Measurements from ENCODE around the gene SLC30A7.

Gene SLC30A7

DNA sequence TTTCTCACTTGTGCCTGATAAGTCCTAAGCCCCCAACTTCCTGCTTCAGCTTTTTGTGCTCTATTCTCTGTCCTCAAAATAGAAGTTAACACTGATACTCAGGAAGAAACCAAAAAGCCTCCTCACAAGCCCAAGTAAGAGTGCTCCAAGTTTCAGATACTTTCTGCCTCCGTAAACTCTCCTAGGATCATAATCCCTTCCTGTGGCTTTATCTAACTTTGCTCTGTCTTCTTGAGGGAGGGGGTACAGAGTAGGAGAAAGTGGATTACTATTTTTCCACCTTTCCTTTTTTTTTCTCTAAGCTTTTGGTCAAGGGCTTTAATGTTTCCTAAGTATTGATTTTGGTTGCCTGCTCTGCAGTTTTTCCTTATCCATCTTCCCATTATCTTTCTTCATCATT lies 75.1 kb downstream of the SLC30A7 start:
- no peak for DNase-seq (ENCODE audit: low read depth, low spot score)
- H3K4me3 ChIP-seq (ENCODE audit: low read length): no peak overlapping the region
- H3K36me3 ChIP-seq (ENCODE audit: control insufficient read depth, insufficient read depth, low read length): no peaks in the 10 kb centered on the region
- no CpG with 5 or more reads among the region's 1 CpG for WGBS (ENCODE audit: insufficient coverage, insufficient read length)
- no peaks in the 10 kb centered on the region for H3K9me3 ChIP-seq (ENCODE audit: control insufficient read depth, insufficient read depth, low read length)
- no peaks in the 10 kb centered on the region for H3K4me1 ChIP-seq (ENCODE audit: control insufficient read depth, insufficient read depth, low read length)
- H3K27ac ChIP-seq (ENCODE audit: low read length): no peak overlapping the region
- no peaks in the 10 kb centered on the region for H3K27me3 ChIP-seq (ENCODE audit: control insufficient read depth, insufficient read depth, low read length)

DNA sequence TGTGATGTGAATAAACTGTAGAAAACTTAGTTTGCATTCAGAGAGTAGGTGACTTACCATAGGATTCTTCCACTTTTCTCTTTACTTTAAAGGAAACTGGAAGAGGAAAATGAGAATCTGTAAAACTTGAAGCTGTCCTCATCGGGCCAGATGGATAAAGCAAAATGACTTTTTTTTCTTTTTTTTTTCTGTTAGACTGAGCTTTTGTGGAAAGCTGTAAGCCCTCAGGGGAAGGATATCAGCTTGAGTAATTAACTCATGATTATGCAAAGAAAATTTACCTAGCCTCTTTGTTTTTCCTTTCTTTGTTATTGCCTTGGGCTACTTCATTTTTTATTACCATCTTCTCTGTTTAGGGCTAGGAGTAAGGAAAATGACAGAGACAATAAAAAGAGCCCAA lies 76.3 kb downstream of the SLC30A7 start:
- DNase-seq (ENCODE audit: low read depth, low spot score): no peak
- Histone ChIP-seq H3K36me3 (ENCODE audit: control insufficient read depth, insufficient read depth, low read length) (no peaks in the 10 kb centered on the region), H3K27ac (ENCODE audit: low read length) (no peak overlapping the region), H3K4me1 (ENCODE audit: control insufficient read depth, insufficient read depth, low read length) (no peaks in the 10 kb centered on the region), H3K9me3 (ENCODE audit: control insufficient read depth, insufficient read depth, low read length) (no peaks in the 10 kb centered on the region), H3K4me3 (ENCODE audit: low read length) (no peak overlapping the region), H3K27me3 (ENCODE audit: control insufficient read depth, insufficient read depth, low read length) (no peaks in the 10 kb centered on the region)
- no CpG with 5 or more reads among the region's 1 CpG for WGBS (ENCODE audit: insufficient coverage, insufficient read length)

DNA sequence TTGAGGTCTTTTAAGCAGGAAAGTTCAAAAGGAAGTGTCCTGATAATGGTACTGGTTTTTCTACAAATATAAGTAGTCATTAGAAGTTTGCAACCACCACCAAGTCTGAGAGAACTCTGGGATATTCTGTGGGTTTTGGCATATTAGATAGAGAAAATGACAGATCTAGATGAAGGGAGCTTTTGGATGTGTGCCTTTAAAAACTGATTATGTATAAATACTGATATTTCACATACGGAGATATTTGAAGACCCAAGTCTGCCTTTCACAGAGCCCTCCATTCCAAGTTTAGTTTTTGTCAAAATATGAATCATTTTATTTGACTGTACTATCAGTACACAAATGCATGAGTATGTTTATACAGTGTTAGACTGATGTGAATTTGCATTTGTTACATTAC lies 81.0 kb downstream of the SLC30A7 start:
- H3K36me3 ChIP-seq (ENCODE audit: control insufficient read depth, insufficient read depth, low read length): no peaks in the 10 kb centered on the region
- no peaks in the 10 kb centered on the region for H3K27me3 ChIP-seq (ENCODE audit: control insufficient read depth, insufficient read depth, low read length)
- no peak overlapping the region for H3K27ac ChIP-seq (ENCODE audit: low read length)
- WGBS (ENCODE audit: insufficient coverage, insufficient read length): no CpG with 5 or more reads among the region's 1 CpG
- H3K9me3 ChIP-seq (ENCODE audit: control insufficient read depth, insufficient read depth, low read length): no peaks in the 10 kb centered on the region
- H3K4me3 ChIP-seq (ENCODE audit: low read length): no peak overlapping the region
- no peaks in the 10 kb centered on the region for H3K4me1 ChIP-seq (ENCODE audit: control insufficient read depth, insufficient read depth, low read length)
- no peak for DNase-seq (ENCODE audit: low read depth, low spot score)

DNA sequence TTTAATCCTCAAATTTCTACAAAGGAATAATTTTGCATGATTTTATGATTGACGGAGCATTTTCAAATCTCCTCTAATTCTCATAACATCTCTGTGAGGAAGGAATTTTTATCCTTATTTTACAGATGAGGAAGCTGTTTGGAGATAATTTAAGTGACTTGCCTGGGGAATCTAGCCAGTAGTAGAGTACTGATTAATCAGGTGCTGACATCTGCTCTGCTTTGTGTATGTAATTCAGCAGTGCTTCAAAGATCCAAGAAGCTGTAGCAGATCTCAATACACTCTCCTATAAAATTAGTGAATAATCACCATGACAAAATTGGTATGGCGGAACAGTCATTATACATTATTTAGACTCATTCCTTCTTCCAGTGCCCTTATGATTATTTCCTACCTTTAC lies 83.7 kb downstream of the SLC30A7 start:
- no peak overlapping the region for H3K4me3 ChIP-seq (ENCODE audit: low read length)
- no peak overlapping the region for H3K27ac ChIP-seq (ENCODE audit: low read length)
- no peaks in the 10 kb centered on the region for H3K4me1 ChIP-seq (ENCODE audit: control insufficient read depth, insufficient read depth, low read length)
- no peaks in the 10 kb centered on the region for H3K36me3 ChIP-seq (ENCODE audit: control insufficient read depth, insufficient read depth, low read length)
- H3K27me3 ChIP-seq (ENCODE audit: control insufficient read depth, insufficient read depth, low read length): 0 out of 2 replicates have a peak, but pooled peaks cover 2% of the 10 kb centered on the region
- WGBS (ENCODE audit: insufficient coverage, insufficient read length): no CpG with 5 or more reads among the region's 2 CpGs
- no peaks in the 10 kb centered on the region for H3K9me3 ChIP-seq (ENCODE audit: control insufficient read depth, insufficient read depth, low read length)
- DNase-seq (ENCODE audit: low read depth, low spot score): no peak

DNA sequence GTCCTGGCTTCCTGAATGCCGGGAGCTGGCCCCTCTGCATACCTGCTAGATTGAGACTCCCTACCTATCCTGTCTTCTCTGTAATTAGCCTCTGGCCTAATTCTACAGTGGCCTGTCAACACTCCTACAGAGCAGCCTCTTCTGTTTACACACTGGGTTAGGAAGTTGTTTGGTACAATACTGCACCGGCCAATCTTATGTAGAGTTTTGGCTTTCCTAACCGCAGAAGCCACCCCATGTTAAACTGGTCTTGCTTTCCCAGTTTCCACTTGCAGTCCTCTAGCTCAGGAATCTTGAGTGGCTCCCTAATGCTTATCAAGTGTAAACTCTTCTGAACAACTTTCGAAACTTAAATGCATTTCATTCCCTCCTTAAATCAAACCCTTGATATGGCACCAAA lies 86.9 kb downstream of the SLC30A7 start:
- no peak overlapping the region for H3K4me3 ChIP-seq (ENCODE audit: low read length)
- DNase-seq (ENCODE audit: low read depth, low spot score): no peak
- H3K27ac ChIP-seq (ENCODE audit: low read length): no peak overlapping the region
- H3K27me3 ChIP-seq (ENCODE audit: control insufficient read depth, insufficient read depth, low read length): 0 out of 2 replicates have a peak, but pooled peaks cover 2% of the 10 kb centered on the region
- no peaks in the 10 kb centered on the region for H3K4me1 ChIP-seq (ENCODE audit: control insufficient read depth, insufficient read depth, low read length)
- no peaks in the 10 kb centered on the region for H3K9me3 ChIP-seq (ENCODE audit: control insufficient read depth, insufficient read depth, low read length)
- H3K36me3 ChIP-seq (ENCODE audit: control insufficient read depth, insufficient read depth, low read length): no peaks in the 10 kb centered on the region
- no CpG with 5 or more reads among the region's 4 CpGs for WGBS (ENCODE audit: insufficient coverage, insufficient read length)

DNA sequence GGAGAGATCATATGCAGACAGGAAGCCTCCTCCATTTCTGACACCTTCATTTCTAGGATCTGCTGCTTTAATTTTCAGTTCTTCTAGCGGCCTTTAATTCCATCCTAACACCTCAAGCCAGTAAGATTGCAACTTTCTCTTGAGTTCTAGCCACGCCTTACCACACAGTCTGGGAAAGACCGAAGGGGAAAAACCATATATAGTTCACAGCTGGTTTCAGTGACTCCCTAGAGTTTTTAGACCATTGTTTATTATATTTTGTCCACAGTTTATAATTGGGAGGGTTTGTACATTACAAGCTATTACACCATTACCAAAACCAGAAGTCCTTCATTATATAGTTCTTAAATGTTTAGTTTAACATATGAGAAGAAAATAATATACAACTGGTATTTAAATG lies 92.2 kb downstream of the SLC30A7 start:
- H3K36me3 ChIP-seq (ENCODE audit: control insufficient read depth, insufficient read depth, low read length): no peaks in the 10 kb centered on the region; the same call in 1 of the 2 replicates
- H3K4me1 ChIP-seq (ENCODE audit: control insufficient read depth, insufficient read depth, low read length): no peaks in the 10 kb centered on the region
- no peak overlapping the region for H3K4me3 ChIP-seq (ENCODE audit: low read length)
- no peaks in the 10 kb centered on the region for H3K9me3 ChIP-seq (ENCODE audit: control insufficient read depth, insufficient read depth, low read length)
- DNase-seq (ENCODE audit: low read depth, low spot score): no peak
- no peaks in the 10 kb centered on the region for H3K27me3 ChIP-seq (ENCODE audit: control insufficient read depth, insufficient read depth, low read length)
- WGBS (ENCODE audit: insufficient coverage, insufficient read length): no CpG with 5 or more reads among the region's 3 CpGs
- no peak overlapping the region for H3K27ac ChIP-seq (ENCODE audit: low read length)

DNA sequence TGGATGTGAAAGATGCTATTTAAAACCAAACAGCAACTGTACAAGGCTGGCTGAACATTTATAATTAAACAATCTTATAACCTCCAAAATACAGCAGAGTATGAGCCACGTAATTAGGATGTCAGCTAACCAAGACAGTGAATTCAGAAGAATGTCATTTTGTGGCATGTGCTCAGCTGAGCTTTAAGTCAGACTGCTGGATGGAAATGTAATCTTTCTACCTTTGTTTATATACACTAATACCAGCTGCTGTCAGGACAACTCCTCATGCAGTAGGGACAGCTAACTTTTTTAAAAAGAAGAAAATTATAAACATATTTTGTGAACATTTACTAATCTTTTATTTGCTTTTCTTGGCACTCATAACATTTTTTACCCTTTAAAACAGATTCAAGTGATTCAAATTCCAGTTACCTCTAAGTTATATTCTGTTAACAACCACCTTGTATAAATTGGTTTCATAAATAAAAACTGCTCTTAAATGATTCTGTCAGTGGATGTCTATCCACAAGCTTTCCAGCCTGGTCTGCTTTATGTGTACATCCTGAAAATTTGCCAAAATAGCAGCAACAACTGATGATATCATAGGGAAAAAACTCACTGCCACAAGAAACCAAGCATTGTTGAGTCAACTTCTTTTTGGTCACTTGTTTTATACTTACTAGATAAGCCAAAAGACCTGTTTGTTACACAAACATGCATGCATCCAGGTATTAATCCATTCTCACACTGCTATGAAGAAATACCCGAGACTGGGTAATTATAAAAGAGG lies 93.6 kb downstream of the SLC30A7 start:
- no CpG with 5 or more reads among the region's 2 CpGs for WGBS (ENCODE audit: insufficient coverage, insufficient read length)
- H3K36me3 ChIP-seq (ENCODE audit: control insufficient read depth, insufficient read depth, low read length): no peaks in the 10 kb centered on the region; the same call in 1 of the 2 replicates

DNA sequence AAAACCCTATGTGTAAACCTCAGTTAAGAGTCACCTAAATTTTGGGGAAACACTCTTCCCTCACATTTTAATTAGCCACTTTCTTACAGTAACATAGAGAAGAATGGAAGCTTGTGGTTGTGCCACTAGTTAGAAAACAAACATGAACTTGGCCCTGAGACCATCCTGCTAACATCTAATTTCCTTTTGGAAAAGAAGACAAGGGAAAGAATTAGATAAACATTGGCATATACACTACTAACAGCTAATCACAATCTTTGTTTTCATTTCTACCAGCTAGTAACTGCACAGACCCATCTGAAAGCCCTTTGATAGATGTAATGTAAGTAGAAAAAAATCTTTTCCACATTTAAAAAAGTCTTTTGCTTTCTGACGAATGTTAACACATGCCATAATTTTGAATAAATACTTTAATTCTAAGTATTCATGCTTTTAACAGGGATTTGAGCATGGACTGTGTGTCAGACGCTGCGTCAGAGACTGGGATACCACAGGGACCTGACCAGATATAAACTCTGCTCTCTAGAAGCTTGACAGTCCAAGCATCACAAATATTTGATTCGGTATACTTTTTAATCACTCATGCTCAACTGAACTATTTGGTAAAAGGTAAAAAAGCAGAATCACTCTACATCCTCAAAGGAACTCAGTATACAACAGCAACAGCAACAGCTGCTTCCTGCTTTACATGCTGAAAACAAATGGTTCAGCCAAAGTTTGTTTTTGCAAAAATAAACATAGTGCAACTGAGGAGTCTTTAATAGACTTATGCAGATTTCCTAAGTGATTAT lies 99.5 kb downstream of the SLC30A7 start:
- no peaks in the 10 kb centered on the region for H3K9me3 ChIP-seq (ENCODE audit: control insufficient read depth, insufficient read depth, low read length)
- H3K27me3 ChIP-seq (ENCODE audit: control insufficient read depth, insufficient read depth, low read length): no peaks in the 10 kb centered on the region
- H3K4me3 ChIP-seq (ENCODE audit: low read length): no peak overlapping the region
- no peak for DNase-seq (ENCODE audit: low read depth, low spot score)
- WGBS (ENCODE audit: insufficient coverage, insufficient read length): no CpG with 5 or more reads among the region's 4 CpGs
- no peak overlapping the region for H3K27ac ChIP-seq (ENCODE audit: low read length)
- no peaks in the 10 kb centered on the region for H3K4me1 ChIP-seq (ENCODE audit: control insufficient read depth, insufficient read depth, low read length)
- H3K36me3 ChIP-seq (ENCODE audit: control insufficient read depth, insufficient read depth, low read length): no peaks in the 10 kb centered on the region

More for the DNA sequence above, 93.6 kb downstream of the SLC30A7 start:
- Histone ChIP-seq H3K4me1 (ENCODE audit: control insufficient read depth, insufficient read depth, low read length) (no peaks in the 10 kb centered on the region), H3K4me3 (ENCODE audit: low read length) (no peak overlapping the region), H3K27ac (ENCODE audit: low read length) (no peak overlapping the region), H3K27me3 (ENCODE audit: control insufficient read depth, insufficient read depth, low read length) (no peaks in the 10 kb centered on the region), H3K9me3 (ENCODE audit: control insufficient read depth, insufficient read depth, low read length) (no peaks in the 10 kb centered on the region)
- DNase-seq (ENCODE audit: low read depth, low spot score): no peak

DNA sequence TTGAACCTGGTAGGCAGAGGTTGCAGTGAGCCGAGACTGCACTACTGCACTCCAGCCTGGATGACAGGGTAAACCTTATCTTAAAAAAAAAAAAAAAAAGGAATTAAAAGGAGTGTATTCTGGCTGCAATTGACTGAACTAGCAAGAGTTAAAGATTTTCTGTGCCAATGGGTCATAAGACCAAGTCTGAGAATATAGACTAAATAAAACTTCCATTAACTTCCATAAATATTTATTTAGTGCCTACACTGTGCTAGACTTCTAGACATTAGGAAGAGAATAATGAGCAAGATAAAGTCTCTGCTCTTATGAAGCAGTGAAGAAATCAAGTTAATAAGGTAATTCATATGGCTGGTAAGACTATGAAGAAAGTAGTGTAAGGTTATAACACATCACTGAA lies 102.5 kb downstream of the SLC30A7 start:
- Histone ChIP-seq H3K27ac (ENCODE audit: low read length) (no peak overlapping the region), H3K36me3 (ENCODE audit: control insufficient read depth, insufficient read depth, low read length) (0 out of 2 replicates have a peak, but pooled peaks cover 3% of the 10 kb centered on the region), H3K27me3 (ENCODE audit: control insufficient read depth, insufficient read depth, low read length) (no peaks in the 10 kb centered on the region), H3K9me3 (ENCODE audit: control insufficient read depth, insufficient read depth, low read length) (no peaks in the 10 kb centered on the region), H3K4me1 (ENCODE audit: control insufficient read depth, insufficient read depth, low read length) (no peaks in the 10 kb centered on the region), H3K4me3 (ENCODE audit: low read length) (no peak overlapping the region)
- no peak for DNase-seq (ENCODE audit: low read depth, low spot score)
- WGBS (ENCODE audit: insufficient coverage, insufficient read length): no CpG with 5 or more reads among the region's 1 CpG

DNA sequence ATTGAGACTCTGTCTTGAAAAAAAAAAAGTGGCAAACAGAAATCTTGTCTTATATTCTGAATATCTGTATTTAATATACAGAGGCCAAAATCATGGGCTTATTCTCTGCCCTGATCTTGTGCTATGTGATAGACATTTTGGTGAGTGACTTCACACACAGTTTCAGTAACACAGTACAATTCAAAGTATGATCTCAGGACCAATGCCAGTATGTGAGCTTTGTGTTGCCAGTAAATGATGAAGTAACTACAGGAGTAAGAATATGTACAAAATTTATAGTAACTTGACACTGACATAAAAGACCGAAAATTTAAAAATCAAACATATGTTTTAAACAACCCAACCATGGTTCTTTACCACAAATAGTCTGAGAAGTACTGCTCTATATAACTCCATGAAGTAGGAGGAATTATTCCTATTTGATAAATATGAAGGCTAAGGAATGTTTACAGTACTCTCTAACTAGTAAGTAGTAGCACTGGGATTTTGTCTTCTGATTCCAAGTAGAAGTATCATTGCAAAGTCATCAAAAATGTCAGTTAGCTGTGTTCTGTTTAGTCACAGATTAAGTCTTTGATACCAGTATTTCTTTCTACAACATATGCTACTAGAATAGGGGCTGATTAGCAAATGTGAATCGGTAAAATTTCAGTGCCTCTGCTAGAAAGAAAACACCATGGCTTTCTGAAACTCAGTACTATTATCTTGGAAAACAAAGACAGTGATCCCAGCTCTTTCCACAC lies 104.4 kb downstream of the SLC30A7 start:
- WGBS (ENCODE audit: insufficient coverage, insufficient read length): no CpG with 5 or more reads among the region's 2 CpGs
- H3K27me3 ChIP-seq (ENCODE audit: control insufficient read depth, insufficient read depth, low read length): no peaks in the 10 kb centered on the region

More for the DNA sequence above, 104.4 kb downstream of the SLC30A7 start:
- H3K9me3 ChIP-seq (ENCODE audit: control insufficient read depth, insufficient read depth, low read length): no peaks in the 10 kb centered on the region
- H3K36me3 ChIP-seq (ENCODE audit: control insufficient read depth, insufficient read depth, low read length): 0 out of 2 replicates have a peak, but pooled peaks cover 3% of the 10 kb centered on the region
- H3K4me1 ChIP-seq (ENCODE audit: control insufficient read depth, insufficient read depth, low read length): no peaks in the 10 kb centered on the region
- DNase-seq (ENCODE audit: low read depth, low spot score): no peak
- H3K4me3 ChIP-seq (ENCODE audit: low read length): no peak overlapping the region
- H3K27ac ChIP-seq (ENCODE audit: low read length): no peak overlapping the region

Data from iPS DF 6.9 (cell line).